Cardiac fibroblast (primary cell): ENCODE measurements around the gene DLGAP3.
"Not testable (repeated sequence)": the region's sequence is repeated elsewhere in the genome, so short reads cannot be mapped to it uniquely, and the experiment has no call there.

Experiments used
- DNase-seq, 2 donors: peaks; one replicate each; pipeline versions ENCODE4 v3.0.0 to v3.0.0-alpha.2; 2010; ENCODE audit warnings: low read depth in 2 of 2
- H3K4me3 ChIP-seq, 2 donors: replicated peaks in 1 of 2; 1 replicate in 1 of 2; 2 replicates in 1 of 2; pipeline ENCODE4 v1.5.1; 2011; ENCODE audit warnings: low read depth in 2 of 2, low read length in 2 of 2, mild to moderate bottlenecking in 2 of 2, moderate library complexity in 1 of 2
- CTCF ChIP-seq: IDR thresholded peaks from one replicate; pipeline ENCODE4 v1.5.1; 2011; ENCODE audit warnings: low read depth, mild to moderate bottlenecking, low read length, inconsistent platforms

Gene DLGAP3

GRCh38 chr1:34829250-34829649 is 100.2 kb downstream of the DLGAP3 start:
- peak; percentile 33 to 53 for DNase-seq

GRCh38 chr1:34828611-34829010 is 100.8 kb downstream of the DLGAP3 start:
- no peak for TF ChIP-seq CTCF
- no peak overlapping the region for H3K4me3 ChIP-seq
- no peak for DNase-seq

More at GRCh38 chr1:34829250-34829649, 100.2 kb downstream of the DLGAP3 start:
- no peak for TF ChIP-seq CTCF
- no peak overlapping the region for H3K4me3 ChIP-seq

- TF ChIP-seq CTCF: no peak
- DNase-seq: no peak
- no peak overlapping the region for H3K4me3 ChIP-seq
These were observed 102.0 kb downstream of the DLGAP3 start for GRCh38 chr1:34827341-34827941.

- TF ChIP-seq CTCF: no peak
- DNase-seq: no peak
- no peak overlapping the region for H3K4me3 ChIP-seq
These were observed 103.9 kb downstream of the DLGAP3 start for GRCh38 chr1:34825455-34826091.

GRCh38 chr1:34824817-34825454 is 104.5 kb downstream of the DLGAP3 start:
- no peak for TF ChIP-seq CTCF
- no peak overlapping the region for H3K4me3 ChIP-seq
- DNase-seq: no peak

- no peak for DNase-seq
- H3K4me3 ChIP-seq: no peak overlapping the region
- TF ChIP-seq CTCF: no peak
These were observed 107.2 kb downstream of the DLGAP3 start for GRCh38 chr1:34822202-34822601.

GRCh38 chr1:34818862-34819261 is 110.6 kb downstream of the DLGAP3 start:
- DNase-seq, H3K4me3 ChIP-seq: not testable (repeated sequence)
